Immature natural killer cell (primary cell): ENCODE measurements around the gene OR10G4. TPM values are rescaled to one million over a fixed set of nuclear protein-coding genes. Genes with fewer than 3 reads are reported as not detected.

Source experiments
- polyA plus RNA-seq, 3 donors: library from polyadenylated mRNA; unstranded; fragments of 300-500 nt; fragmentation: Illumina TruSeq; gene quantifications; one replicate each; pipeline ENCODE4 v1.2.3, GENCODE V29; 2021

Gene OR10G4
- polyA plus RNA-seq, 3 donors from 2014 or later = not detected

Other genes starting within 250 kb of the OR10G4 start
- gene OR6M1, start 206.6 kb upstream of the OR10G4 start, polyA plus RNA-seq = not detected
- gene TMEM225, start 127.3 kb upstream of the OR10G4 start, polyA plus RNA-seq = not detected
- not detected for gene OR8D4, start 110.8 kb upstream of the OR10G4 start, polyA plus RNA-seq
- gene OR4D5, start 73.4 kb upstream of the OR10G4 start, polyA plus RNA-seq = not detected
- not detected for gene OR6T1, start 69.2 kb upstream of the OR10G4 start, polyA plus RNA-seq
- gene OR10S1, start 35.2 kb upstream of the OR10G4 start, polyA plus RNA-seq = not detected
- not detected for gene OR10G6, start 17.8 kb upstream of the OR10G4 start, polyA plus RNA-seq
- gene OR10G9, start 10.0 kb downstream of the OR10G4 start, polyA plus RNA-seq = not detected
- gene OR10G8, start 13.8 kb downstream of the OR10G4 start, polyA plus RNA-seq = not detected
- not detected for gene OR10G7, start 28.3 kb downstream of the OR10G4 start, polyA plus RNA-seq
- gene VWA5A, start 102.5 kb downstream of the OR10G4 start, polyA plus RNA-seq = 10 to 100 TPM; 11.2 to 12.9 (median 12.8) TPM
- not detected for gene OR10D3, start 170.3 kb downstream of the OR10G4 start, polyA plus RNA-seq
- not detected for gene OR8G1, start 228.1 kb downstream of the OR10G4 start, polyA plus RNA-seq
- gene OR8G5, start 243.4 kb downstream of the OR10G4 start, polyA plus RNA-seq = not detected